Heart right ventricle (tissue), 16 donors: ENCODE data around the gene NUDT3. TPM values are rescaled to one million over a fixed set of nuclear protein-coding genes. Genes with fewer than 3 reads are reported as not detected.

ENCODE experiments used
- ATAC-seq, 8 donors: fragments of 200-7000 bp; cut with Tn5 transposase; one replicate each; pipeline ENCODE4 v1.9.1; 2020; ENCODE audit warnings: mild to moderate bottlenecking in 8 of 8, moderate library complexity in 8 of 8, moderate number of reproducible peaks in 1 of 8
- DNase-seq, 2 donors: peaks; one replicate each; pipeline ENCODE4 v3.0.0-alpha.2; 2020
- H3K27ac ChIP-seq, 10 donors: fragments of 200-600 bp; sonication (generic) in 2 of 10; one replicate each; pipeline versions ENCODE4 v1.5.0 to v1.8.0; 2020 to 2022; ENCODE audit warnings: mild to moderate bottlenecking in 3 of 10
- H3K27me3 ChIP-seq, 7 donors: fragments of 200-600 bp; one replicate each; pipeline ENCODE4 v1.8.0; 2021 to 2022; ENCODE audit warnings: mild to moderate bottlenecking in 2 of 7
- H3K36me3 ChIP-seq, 9 donors: fragments of 200-600 bp; sonication (generic) in 1 of 9; one replicate each; pipeline versions ENCODE4 v1.5.0 to v1.8.0; 2020 to 2022; ENCODE audit warnings: mild to moderate bottlenecking in 2 of 9
- H3K4me1 ChIP-seq, 9 donors: fragments of 200-600 bp; sonication (generic) in 1 of 9; one replicate each; pipeline versions ENCODE4 v1.5.0 to v1.8.0; 2020 to 2022; ENCODE audit warnings: mild to moderate bottlenecking in 4 of 9
- H3K4me3 ChIP-seq, 10 donors: fragments of 200-600 bp; sonication (generic) in 2 of 10; one replicate each; pipeline versions ENCODE4 v1.5.0 to v1.8.0; 2020 to 2022; ENCODE audit warnings: mild to moderate bottlenecking in 7 of 10, moderate library complexity in 2 of 10
- H3K9me3 ChIP-seq, 11 donors: fragments of 200-600 bp in 10 of 11; sonication (generic) in 2 of 11; one replicate each; pipeline versions ENCODE4 v1.5.0 to v1.8.0; 2013 to 2022; ENCODE audit warnings: mild to moderate bottlenecking in 2 of 11, control low read depth in 1 of 11, moderate library complexity in 1 of 11
- WGBS, 2 donors: extraction: QIAGEN DNeasy Blood & Tissue Kit; methylation state at CpG; one replicate each; pipeline ENCODE4 v1.1.7; 2013; ENCODE audit warnings: inconsistent platforms in 1 of 2; 5-methylcytosine and 5-hydroxymethylcytosine counted together
- intact Hi-C, 10 donors: fragments of 100-400 bp; cut with DNase I; formaldehyde crosslinking; loops; one replicate each; pipeline versions ENCODE4 v1.11.1 to v1.14.2; 2022
- polyA plus RNA-seq, 2 donors: library from polyadenylated mRNA; stranded (reverse); fragments of 200-250 nt; gene quantifications; one replicate each; pipeline ENCODE4 v1.2.3, GENCODE V29; 2013
- total RNA-seq, 10 donors: library from RNA; stranded (reverse); fragmentation: NEBNext Ultra II Directional in 3 of 10; extraction: Animal tissue kit (Norgen Biotek cat#: 25700) in 3 of 10; gene quantifications; one replicate each; pipeline versions ENCODE4 v1.2.1 to v1.2.4, GENCODE V29; 2021 to 2023
- TF ChIP-seq, protein P1 (sequence below), 9 donors: fragments of 200-600 bp; sonication (generic) in 2 of 9; IDR thresholded peaks; one replicate each; pipeline versions ENCODE4 v1.5.0 to v1.8.0; 2021 to 2022; ENCODE audit warnings: antibody characterized with exemption in 9 of 9, mild to moderate bottlenecking in 5 of 9, moderate library complexity in 1 of 9
- donor health status: Arrhythmogenic right ventricular cardiomyopathy.
- donor health status: ischemic (EF 13 %, LVEDD 7.1; RV severe dilation, severe dysfunction).
- donor health status: healthy with polysubstance abuse.
- donor health status: DM: no; HTN: yes; CAD: no.
- donor health status: DM: no; HTN: no; CAD: no.
- donor health status: ischemic (EF 25% LVEDD 6.9; RV normal size, moderate dysfunction).
- donor health status: ischemic (EF 25% LVEDD 5.7; RV mildly dilated, moderate dysfunction).
- donor health status: healthy.
- donor health status: DM: yes; HTN: yes; CAD: no.
- donor health status: Ischemic cardiomyopathy.
- donor health status: ischemic (EF 35%, LVEDD 5.7; RV mildly dilated, moderate dysfunction).
- donor health status: nonischemic (EF 11% LVEDD 7.7; RV severe dilation, severe dysfunction).
- donor health status: DM: yes; HTN: yes; CAD: no.
- donor health status: PGD.
- donor health status: ischemic (EF 29% LVEDD 5.4; RV normal size, mild dysfunction).
- donor health status: nonischemic (EF 23%, LVEDD 6.1; RV moderate dilation, normal function).

The NUDT3 gene
- total and polyA plus RNA-seq, 12 donors: 9.3 to 67.1 (median 54.4) TPM

DNA sequence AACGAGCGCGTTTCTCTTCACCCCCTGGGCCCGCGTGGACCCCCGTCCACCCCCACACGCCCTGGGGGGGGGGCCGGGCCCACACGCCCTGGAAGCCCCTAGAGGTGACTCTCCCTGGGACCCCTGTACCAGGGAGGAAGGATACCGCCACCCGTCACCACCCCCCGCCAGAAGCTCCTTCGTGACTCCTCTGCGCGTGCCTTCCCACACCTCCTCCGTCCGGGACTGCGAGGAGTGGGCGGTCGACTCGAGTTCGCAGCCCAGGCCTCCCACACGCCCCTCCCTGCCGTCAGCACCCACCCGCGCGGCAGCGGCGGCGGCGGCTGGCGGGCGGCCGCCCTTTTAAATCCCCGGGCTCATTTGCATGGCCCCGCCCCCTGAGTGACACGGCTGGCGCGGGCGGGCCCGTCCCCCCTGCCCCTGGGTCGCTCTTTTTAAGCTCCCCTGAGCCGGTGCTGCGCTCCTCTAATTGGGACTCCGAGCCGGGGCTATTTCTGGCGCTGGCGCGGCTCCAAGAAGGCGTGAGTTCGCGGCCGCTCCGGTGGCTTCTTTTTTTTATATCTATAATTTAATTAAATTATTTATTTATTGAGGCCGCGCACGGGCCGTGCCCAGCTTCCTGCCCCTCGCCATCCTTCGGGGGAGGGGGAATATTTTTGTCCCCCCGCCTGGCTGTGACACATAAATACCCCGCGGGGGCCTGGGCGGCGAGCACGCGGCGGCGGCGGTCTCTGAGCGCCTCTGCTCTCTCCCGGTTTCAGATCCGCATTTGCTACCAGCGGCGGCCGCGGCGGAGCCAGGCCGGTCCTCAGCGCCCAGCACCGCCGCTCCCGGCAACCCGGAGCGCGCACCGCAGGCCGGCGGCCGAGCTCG is 155.8 kb downstream of the NUDT3 start, which contains the start of gene HMGA1:
Gene HMGA1, plus strand, starts transcription at position 431 of the 873 bp plus-strand sequence. CDS start 3,908 bp downstream, outside the sequence.
- intact Hi-C loops: loop anchor here in 3 of 10 donors (1.0 to 5.0 kb wide), 2 partner anchors 12 to 39 kb away; no protein-coding TSS in a partner anchor
- Histone ChIP-seq H3K27ac (peak within 1 kb of the TSS in 9 of 10 donors; percentile 76 to 94 (median 85)), H3K36me3 (peaks cover 0 to 10% (median 0%) of the 10 kb centered on the region in 9 donors), H3K9me3 (no peaks in the 10 kb centered on the region), H3K4me1 (peaks cover 6 to 26% (median 14%) of the 10 kb centered on the region in 9 donors), H3K27me3 (no peaks in the 10 kb centered on the region), H3K4me3 (peak within 1 kb of the TSS; percentile 71 to 85 (median 78))
- DNase-seq: peak; percentile 88 to 89
- TF ChIP-seq, protein P1, sequence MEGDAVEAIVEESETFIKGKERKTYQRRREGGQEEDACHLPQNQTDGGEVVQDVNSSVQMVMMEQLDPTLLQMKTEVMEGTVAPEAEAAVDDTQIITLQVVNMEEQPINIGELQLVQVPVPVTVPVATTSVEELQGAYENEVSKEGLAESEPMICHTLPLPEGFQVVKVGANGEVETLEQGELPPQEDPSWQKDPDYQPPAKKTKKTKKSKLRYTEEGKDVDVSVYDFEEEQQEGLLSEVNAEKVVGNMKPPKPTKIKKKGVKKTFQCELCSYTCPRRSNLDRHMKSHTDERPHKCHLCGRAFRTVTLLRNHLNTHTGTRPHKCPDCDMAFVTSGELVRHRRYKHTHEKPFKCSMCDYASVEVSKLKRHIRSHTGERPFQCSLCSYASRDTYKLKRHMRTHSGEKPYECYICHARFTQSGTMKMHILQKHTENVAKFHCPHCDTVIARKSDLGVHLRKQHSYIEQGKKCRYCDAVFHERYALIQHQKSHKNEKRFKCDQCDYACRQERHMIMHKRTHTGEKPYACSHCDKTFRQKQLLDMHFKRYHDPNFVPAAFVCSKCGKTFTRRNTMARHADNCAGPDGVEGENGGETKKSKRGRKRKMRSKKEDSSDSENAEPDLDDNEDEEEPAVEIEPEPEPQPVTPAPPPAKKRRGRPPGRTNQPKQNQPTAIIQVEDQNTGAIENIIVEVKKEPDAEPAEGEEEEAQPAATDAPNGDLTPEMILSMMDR (IDR thresholded peaks at IDR 0.05): no peak
- peak; percentile 90 to 95 (median 94) for ATAC-seq
- 2% methylated on average over 83 to 91 of the region's 91 CpGs for WGBS, 2 donors

DNA sequence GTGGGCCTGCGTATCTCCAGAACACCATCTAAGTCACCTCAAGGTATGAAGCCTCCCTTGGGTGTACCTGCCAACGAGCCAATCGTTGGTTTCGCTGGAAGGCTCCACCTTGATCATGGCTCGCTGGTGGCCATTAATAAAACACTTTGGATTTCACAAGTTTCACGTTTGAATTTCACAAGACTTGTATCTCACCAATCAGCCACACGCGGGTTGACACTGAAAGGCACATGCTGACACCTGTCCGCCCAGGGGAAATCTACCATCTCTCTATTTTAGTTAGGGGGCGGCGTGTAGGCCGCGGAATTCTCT is 156.4 kb downstream of the NUDT3 start:
- intact Hi-C loops: loop anchor here in 3 of 10 donors (1.0 to 5.0 kb wide), 2 partner anchors 12 to 39 kb away; no protein-coding TSS in a partner anchor
- TF ChIP-seq, protein P1 (IDR thresholded peaks at IDR 0.05): no peak
- peak overlapping the region; percentile 71 to 85 (median 78) for H3K4me3 ChIP-seq
- H3K27ac ChIP-seq: peak overlapping the region in 9 of 10 donors; percentile 76 to 94 (median 85)
- H3K27me3 ChIP-seq: no peaks in the 10 kb centered on the region
- peaks cover 6 to 27% (median 14%) of the 10 kb centered on the region in 9 donors for H3K4me1 ChIP-seq
- peaks cover 0 to 4% (median 0%) of the 10 kb centered on the region in 9 donors for H3K36me3 ChIP-seq
- 40 to 41% methylated on average over 13 of the region's 13 CpGs for WGBS, 2 donors
- no peak for ATAC-seq
- DNase-seq: no peak
- no peaks in the 10 kb centered on the region for H3K9me3 ChIP-seq

DNA sequence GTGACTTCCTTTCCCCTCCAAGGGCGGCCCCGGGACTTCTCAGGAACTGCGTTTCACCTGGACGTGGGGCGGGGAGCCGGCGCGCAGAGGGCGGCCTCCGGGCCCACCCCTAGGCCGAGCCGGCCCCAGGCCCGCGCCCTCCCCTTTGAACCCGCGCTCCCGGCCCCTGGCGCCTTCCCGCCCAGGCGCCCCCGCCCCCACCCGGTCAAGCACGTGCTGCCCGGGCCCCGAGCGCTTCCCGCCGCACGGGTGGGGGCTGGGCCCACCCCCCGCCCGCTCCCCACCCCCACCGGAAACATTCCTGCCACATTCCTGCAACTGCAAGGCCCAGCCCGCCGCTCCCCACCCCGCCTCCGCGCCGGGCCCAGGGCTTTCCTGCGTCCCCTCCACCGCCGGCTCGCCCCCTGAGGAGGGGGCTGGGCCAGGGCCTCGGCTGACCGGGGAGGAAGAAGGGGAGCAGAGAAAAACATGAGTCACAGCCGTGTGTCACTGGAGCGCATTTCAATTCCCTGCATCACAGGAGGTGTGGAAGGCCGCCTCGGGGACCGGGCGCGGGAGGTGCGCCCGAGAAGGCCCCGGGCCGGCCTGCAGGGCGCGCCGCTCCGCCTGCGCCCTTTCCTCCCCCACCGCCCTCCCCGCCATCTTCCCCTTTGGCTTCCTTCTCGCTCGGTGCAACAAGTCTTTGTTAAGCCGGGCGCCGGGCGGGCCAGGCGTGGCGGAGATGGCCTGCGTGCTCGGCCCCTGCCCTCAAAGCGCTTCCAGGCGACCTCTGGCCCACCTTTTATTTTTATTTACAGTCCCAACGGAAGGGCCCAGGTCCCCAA is 156.9 kb downstream of the NUDT3 start:
- Histone ChIP-seq H3K27ac (peak overlapping the region in 9 of 10 donors; percentile 76 to 94 (median 85)), H3K4me1 (peaks cover 6 to 33% (median 14%) of the 10 kb centered on the region in 9 donors), H3K4me3 (peak overlapping the region in 8 of 10 donors; percentile 71 to 85 (median 76)), H3K36me3 (no peaks in the 10 kb centered on the region), H3K9me3 (no peaks in the 10 kb centered on the region), H3K27me3 (no peaks in the 10 kb centered on the region)
- 28 to 31% methylated on average over 52 to 75 of the region's 75 CpGs for WGBS, 2 donors
- TF ChIP-seq, protein P1 (IDR thresholded peaks at IDR 0.05): peak in 1 of 9 donors; percentile 13
- ATAC-seq (peak; percentile 23 to 58 (median 38)), DNase-seq (peak; percentile 57 to 62)
- intact Hi-C loops: loop anchor here in 3 of 10 donors (1.0 to 5.0 kb wide), 2 partner anchors 11 to 38 kb away; no protein-coding TSS in a partner anchor
